ENCODE data around the gene TSKS. TPM values are rescaled to one million over a fixed set of nuclear protein-coding genes. Genes with fewer than 3 reads are reported as not detected.

The TSKS gene
- total and polyA plus RNA-seq, 10 of the 15 experiments (the other 5 are each of a cell fraction or from before 2014, with no cell fraction given) = not detected

GRCh38 chr19:49795615-49796014, 32.5 kb upstream of the TSKS start:
- H2AFZ ChIP-seq (ENCODE audit: control insufficient read depth, low read depth, low read length) = no peak overlapping the region
- H3K4me1 ChIP-seq (ENCODE audit: control insufficient read depth, insufficient read depth, low read length) = no peaks in the 10 kb centered on the region
- WGBS (ENCODE audit: insufficient coverage, insufficient replicate concordance, low lambda C conversion rate, missing lambda C conversion rate) = 98% methylated on average over 20 of the region's 20 CpGs
- no peak for TF ChIP-seq ZNF274 (IDR thresholded peaks at IDR 0.05; ENCODE audit: insufficient read depth, insufficient read length)
- TF ChIP-seq ZBTB11 (CRISPR knock-in tag; IDR thresholded peaks at IDR 0.05) = no peak
- no peak for TF ChIP-seq SP1 (IDR thresholded peaks at IDR 0.05; ENCODE audit: low read depth, low read length)
- H4K20me1 ChIP-seq (ENCODE audit: control insufficient read depth, insufficient read depth) = no peaks in the 10 kb centered on the region
- no peak overlapping the region for H3K4me2 ChIP-seq (ENCODE audit: control insufficient read depth, insufficient read depth)
- POLR2A ChIA-PET = no interaction called here
- in situ Hi-C loops (cut with MboI) = no loop called here
- ATAC-seq (no peak), DNase-seq (ENCODE audit: low read depth, low spot score) (no peak), FAIRE-seq (no peak)
- RAD21 ChIA-PET (ENCODE audit: unreplicated experiment) = no interaction called here
- CTCF ChIA-PET = no interaction called here
- intact Hi-C loops (cut with micrococcal nuclease; ENCODE audit: unreplicated experiment) = no loop called here
- SMC1A ChIA-PET (ENCODE audit: uncharacterized antibody, unreplicated experiment) = no interaction called here
- no peaks in the 10 kb centered on the region for H3K27me3 ChIP-seq (replicated peaks in 1 of 2; ENCODE audit: control insufficient read depth in 2 of 2, insufficient read depth in 2 of 2, low read length in 1 of 2)
- no peaks in the 10 kb centered on the region for H3K79me2 ChIP-seq (ENCODE audit: control insufficient read depth, insufficient read depth, low read length)
- BruUV-seq (replicated peaks) = no TSS peak
- H3K9me3 ChIP-seq (replicated peaks; ENCODE audit: control insufficient read depth, insufficient read depth, low read length) = no peaks in the 10 kb centered on the region
- no peak overlapping the region for H3K4me3 ChIP-seq
- no peak overlapping the region for H3K27ac ChIP-seq (ENCODE audit: control insufficient read depth, insufficient read depth)
- peaks cover 18 to 40% of the 10 kb centered on the region in 2 experiments; a peak in 3 of 4 replicates for H3K36me3 ChIP-seq (ENCODE audit: control insufficient read depth in 2 of 2, insufficient read depth in 2 of 2, low read length in 1 of 2)
- H3K9ac ChIP-seq (ENCODE audit: control insufficient read depth, insufficient read depth, low read length) = no peak overlapping the region

- WGBS (ENCODE audit: insufficient coverage, insufficient replicate concordance, low lambda C conversion rate, missing lambda C conversion rate) = 79% methylated on average over 6 of the region's 6 CpGs
- no TSS peak for BruUV-seq (replicated peaks)
- in situ Hi-C loops (cut with MboI) (no loop called here), intact Hi-C loops (cut with micrococcal nuclease; ENCODE audit: unreplicated experiment) (no loop called here)
- Histone ChIP-seq H3K79me2 (ENCODE audit: control insufficient read depth, insufficient read depth, low read length) (no peaks in the 10 kb centered on the region), H2AFZ (ENCODE audit: control insufficient read depth, low read depth, low read length) (no peak overlapping the region), H3K9me3 (replicated peaks; ENCODE audit: control insufficient read depth, insufficient read depth, low read length) (no peaks in the 10 kb centered on the region), H3K27ac (ENCODE audit: control insufficient read depth, insufficient read depth) (no peak overlapping the region), H4K20me1 (ENCODE audit: control insufficient read depth, insufficient read depth) (no peaks in the 10 kb centered on the region), H3K4me2 (ENCODE audit: control insufficient read depth, insufficient read depth) (no peak overlapping the region), H3K4me3 (no peak overlapping the region), H3K9ac (ENCODE audit: control insufficient read depth, insufficient read depth, low read length) (no peak overlapping the region), H3K4me1 (ENCODE audit: control insufficient read depth, insufficient read depth, low read length) (no peaks in the 10 kb centered on the region), H3K36me3 (ENCODE audit: control insufficient read depth in 2 of 2, insufficient read depth in 2 of 2, low read length in 1 of 2) (peaks cover 18 to 30% of the 10 kb centered on the region in 2 experiments; a peak in 3 of 4 replicates), H3K27me3 (replicated peaks in 1 of 2; ENCODE audit: control insufficient read depth in 2 of 2, insufficient read depth in 2 of 2, low read length in 1 of 2) (no peaks in the 10 kb centered on the region)
- CTCF ChIA-PET = no interaction called here
- SMC1A ChIA-PET (ENCODE audit: uncharacterized antibody, unreplicated experiment) = no interaction called here
- POLR2A ChIA-PET = no interaction called here
- RAD21 ChIA-PET (ENCODE audit: unreplicated experiment) = no interaction called here
- FAIRE-seq = no peak
- no peak for ATAC-seq
- no peak for DNase-seq (ENCODE audit: low read depth, low spot score)
- TF ChIP-seq MYB (IDR thresholded peaks at IDR 0.05; ENCODE audit: borderline replicate concordance, low read depth, low read length) = no peak
- TF ChIP-seq CTCF (IDR thresholded peaks at IDR 0.05 in 2 of 3, conservative IDR thresholded peaks at IDR 0.05 in 1 of 3; ENCODE audit: control insufficient read depth in 2 of 3, extremely low read depth in 1 of 3, insufficient read depth in 1 of 3, low read depth in 3 of 3, low read length in 3 of 3) = no peak
- no peak for TF ChIP-seq ZNF207 (IDR thresholded peaks at IDR 0.05; ENCODE audit: borderline replicate concordance)
- no peak for TF ChIP-seq TAF1 (IDR thresholded peaks at IDR 0.05; ENCODE audit: borderline replicate concordance, low read depth, low read length)
- TF ChIP-seq FOXK2 (IDR thresholded peaks at IDR 0.05) = no peak
- no peak for TF ChIP-seq NFYA (IDR thresholded peaks at IDR 0.05; ENCODE audit: borderline replicate concordance, low read depth, low read length)
- no peak for TF ChIP-seq SUPT20H (IDR thresholded peaks at IDR 0.05; ENCODE audit: borderline replicate concordance, control insufficient read depth, low read depth, low read length)
Measured at GRCh38 chr19:49793561-49793840, 30.4 kb upstream of the TSKS start.
